HCT116 (cell line): Measurements from ENCODE around the gene RRAGD.

ENCODE experiments used
- ATF3 ChIP-seq: IDR thresholded peaks from 2 replicates; pipeline ENCODE4 v1.6.1; 2012
- CTCF ChIP-seq, 3 experiments: fragments of 200-600 bp in 1 of 3; sonication (generic) in 1 of 3; IDR thresholded peaks in 2 of 3; conservative IDR thresholded peaks in 1 of 3; 2 replicates each; pipeline ENCODE4 v1.5.1; 2012 to 2017; ENCODE audit warnings: low read depth in 2 of 3, low read length in 2 of 3, antibody characterized with exemption in 1 of 3, borderline replicate concordance in 1 of 3, control low read depth in 1 of 3, mild to moderate bottlenecking in 1 of 3, mixed read lengths in 1 of 3, mixed run types in 1 of 3, moderate library complexity in 1 of 3; ENCODE audit not compliant: insufficient read depth in 1 of 3
- EGR1 ChIP-seq: IDR thresholded peaks from 2 replicates; pipeline ENCODE4 v1.6.1; 2012; ENCODE audit warnings: low read depth
- MAX ChIP-seq: IDR thresholded peaks from 2 replicates; pipeline ENCODE4 v1.6.1; 2012
- POLR2A ChIP-seq: IDR thresholded peaks from 2 replicates; pipeline ENCODE4 v1.7.0; 2011; ENCODE audit warnings: borderline replicate concordance; ENCODE audit not compliant: insufficient read depth, insufficient read length; ENCODE audit errors: extremely low read depth
- RAD21 ChIP-seq: IDR thresholded peaks from 2 replicates; pipeline ENCODE4 v1.6.1; 2012; ENCODE audit warnings: low read depth, mild to moderate bottlenecking
- SIN3A ChIP-seq: IDR thresholded peaks from 2 replicates; pipeline ENCODE4 v1.6.1; 2012; ENCODE audit warnings: low read depth
- SP1 ChIP-seq: IDR thresholded peaks from 2 replicates; pipeline ENCODE4 v1.6.1; 2012; ENCODE audit warnings: low read depth
- SRF ChIP-seq: IDR thresholded peaks from 2 replicates; pipeline ENCODE4 v1.6.1; 2012; ENCODE audit warnings: low read depth
- YY1 ChIP-seq: IDR thresholded peaks from 2 replicates; pipeline ENCODE4 v1.6.1; 2011; ENCODE audit warnings: low read length, low read depth, moderate library complexity, mild to moderate bottlenecking; ENCODE audit not compliant: insufficient replicate concordance; ENCODE audit errors: extremely low read depth

DNA sequence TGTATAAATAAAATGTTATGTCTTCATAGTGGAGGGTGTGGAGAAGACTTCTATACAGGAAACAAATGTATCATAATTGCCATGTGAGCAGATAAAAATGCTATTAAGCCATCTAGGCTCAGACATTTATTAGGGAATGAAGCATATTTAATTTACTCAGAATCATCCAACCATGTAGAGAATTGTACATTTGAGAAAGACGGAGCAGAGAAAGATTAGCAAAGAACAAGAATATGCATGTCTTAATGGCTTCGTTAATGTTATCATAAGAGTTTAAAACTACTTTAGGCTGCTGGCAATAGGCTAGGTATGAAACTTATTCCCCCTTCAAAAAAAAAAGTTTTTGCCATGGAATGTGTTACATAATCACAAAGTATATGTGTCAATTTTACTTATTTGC is 26.9 kb upstream of the RRAGD start:
- TF ChIP-seq CTCF (IDR thresholded peaks at IDR 0.05 in 2 of 3, conservative IDR thresholded peaks at IDR 0.05 in 1 of 3; ENCODE audit: borderline replicate concordance in 1 of 3, insufficient read depth in 1 of 3, low read depth in 2 of 3, low read length in 2 of 3) (no peak), POLR2A (no peak), ATF3 (no peak), SRF (no peak), SP1 (no peak), MAX (no peak), RAD21 (no peak), YY1 (no peak), EGR1 (no peak), SIN3A (no peak)
